ENCODE results near the gene GDF2.

The GDF2 gene

GRCh38 chr10:47371629-47372485 lies 49.6 kb downstream of the GDF2 start:
- DNase-seq = peak in 1 of 2 donors; percentile 7

DNA sequence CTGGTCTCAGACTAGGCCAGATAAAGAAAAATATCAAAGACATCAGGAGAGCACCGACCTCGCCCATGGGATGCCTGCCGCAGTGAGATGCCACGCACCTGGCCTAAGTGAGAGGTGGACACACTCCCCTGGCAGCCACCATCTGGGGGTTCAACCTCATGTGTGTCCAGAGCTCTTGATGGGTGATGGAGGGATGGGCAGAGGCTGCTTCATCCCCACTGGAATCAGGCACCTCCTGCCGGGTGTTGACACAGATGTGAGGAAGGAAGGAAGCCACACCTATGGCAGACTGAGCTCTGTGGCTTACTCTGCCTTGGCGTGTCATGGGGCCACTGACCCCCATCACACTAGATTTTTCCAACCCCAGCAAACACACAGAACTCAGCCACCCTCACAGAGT lies 50.5 kb downstream of the GDF2 start:
- peak in 1 of 2 donors; percentile 6 for DNase-seq

GRCh38 chr10:47374611-47375536 lies 52.6 kb downstream of the GDF2 start:
- DNase-seq = no peak

GRCh38 chr10:47376522-47377220 lies 54.4 kb downstream of the GDF2 start:
- no peak for DNase-seq
